A375 (cell line): ENCODE measurements around the gene HSPB1. TPM values are rescaled to one million over a fixed set of nuclear protein-coding genes. Genes with fewer than 3 reads are reported as not detected.

Source experiments
- total RNA-seq: library from RNA; depleted of rRNA; stranded (reverse); fragments of >200 nt; shearing (Covaris generic); gene quantifications from 2 replicates; pipeline ENCODE4 v1.2.3, GENCODE V29; 2014; rRNA removed

HSPB1 gene
- total RNA-seq, result 38.0 and 66.4 TPM in 2 replicates

DNA sequence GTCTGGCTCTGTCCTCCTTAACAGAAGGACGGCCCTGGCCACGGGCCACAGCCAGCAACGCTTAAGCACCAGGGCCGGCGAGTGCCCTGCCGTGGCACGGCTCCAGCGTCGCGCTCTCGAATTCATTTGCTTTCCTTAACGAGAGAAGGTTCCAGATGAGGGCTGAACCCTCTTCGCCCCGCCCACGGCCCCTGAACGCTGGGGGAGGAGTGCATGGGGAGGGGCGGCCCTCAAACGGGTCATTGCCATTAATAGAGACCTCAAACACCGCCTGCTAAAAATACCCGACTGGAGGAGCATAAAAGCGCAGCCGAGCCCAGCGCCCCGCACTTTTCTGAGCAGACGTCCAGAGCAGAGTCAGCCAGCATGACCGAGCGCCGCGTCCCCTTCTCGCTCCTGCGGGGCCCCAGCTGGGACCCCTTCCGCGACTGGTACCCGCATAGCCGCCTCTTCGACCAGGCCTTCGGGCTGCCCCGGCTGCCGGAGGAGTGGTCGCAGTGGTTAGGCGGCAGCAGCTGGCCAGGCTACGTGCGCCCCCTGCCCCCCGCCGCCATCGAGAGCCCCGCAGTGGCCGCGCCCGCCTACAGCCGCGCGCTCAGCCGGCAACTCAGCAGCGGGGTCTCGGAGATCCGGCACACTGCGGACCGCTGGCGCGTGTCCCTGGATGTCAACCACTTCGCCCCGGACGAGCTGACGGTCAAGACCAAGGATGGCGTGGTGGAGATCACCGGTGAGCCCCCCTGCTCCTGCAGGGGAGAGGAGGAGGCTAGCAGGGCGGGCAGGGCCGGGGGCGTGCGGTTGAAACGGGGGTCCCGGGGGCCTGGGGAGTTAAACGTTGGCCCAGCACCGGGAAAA lies at the start of gene HSPB1:
TSS of gene HSPB1 (plus strand) at position 327 of the 855 bp plus-strand sequence. CDS start at position 367, 40 bp downstream.

Other genes with a start within 250 kb of the HSPB1 start
- 2.6 and 4.2 TPM in 2 replicates for gene SRRM3, start 100.8 kb upstream of the HSPB1 start, total RNA-seq
- gene YWHAG, start 56.3 kb downstream of the HSPB1 start, total RNA-seq, result 59.6 and 62.5 TPM in 2 replicates
- 0.64 and 0.75 TPM in 2 replicates for gene SSC4D, start 107.0 kb downstream of the HSPB1 start, total RNA-seq
- gene ZP3, start 122.3 kb downstream of the HSPB1 start, total RNA-seq, result 5.5 and 6.5 TPM in 2 replicates
- 12.4 and 19.7 TPM in 2 replicates for gene DTX2, start 159.0 kb downstream of the HSPB1 start, total RNA-seq
- 2.1 and 3.9 TPM in 2 replicates for gene UPK3B, start 207.9 kb downstream of the HSPB1 start, total RNA-seq
- 0.08 TPM in 1 of 2 replicates, not detected in the other for gene SPDYE16, start 240.6 kb downstream of the HSPB1 start, total RNA-seq